H9 (cell line): ENCODE results near the gene USP28. TPM values are rescaled to one million over a fixed set of nuclear protein-coding genes. Genes with fewer than 3 reads are reported as not detected.

Experiments
- DNase-seq: peaks from one replicate; pipeline ENCODE4 v3.0.0-alpha.2; 2017
- H2AFZ ChIP-seq: one replicate; pipeline ENCODE4 v1.6.1; 2013; ENCODE audit warnings: mild to moderate bottlenecking, low read length, control low read depth, moderate library complexity
- H2AK5ac ChIP-seq: 2 replicates; pipeline ENCODE4 v1.6.1; 2013; ENCODE audit warnings: low read length, control low read depth, mixed read lengths; ENCODE audit not compliant: insufficient read length
- H2BK120ac ChIP-seq: one replicate; pipeline ENCODE4 v1.6.1; 2013; ENCODE audit warnings: low read depth, mild to moderate bottlenecking, low read length, control low read depth, inconsistent platforms; ENCODE audit not compliant: poor library complexity, severe bottlenecking
- H2BK12ac ChIP-seq: 2 replicates; pipeline ENCODE4 v1.6.1; 2013; ENCODE audit warnings: low read length, control low read depth, mixed read lengths, low read depth; ENCODE audit not compliant: insufficient read length
- H2BK15ac ChIP-seq: 2 replicates; pipeline ENCODE4 v1.6.1; 2013; ENCODE audit warnings: low read depth, low read length, control low read depth
- H2BK20ac ChIP-seq: one replicate; pipeline ENCODE4 v1.6.1; 2013; ENCODE audit warnings: low read depth, mild to moderate bottlenecking, low read length, control low read depth, inconsistent platforms; ENCODE audit not compliant: poor library complexity, severe bottlenecking
- H2BK5ac ChIP-seq: 2 replicates; pipeline ENCODE4 v1.6.1; 2013; ENCODE audit warnings: low read length, control low read depth, mixed read lengths; ENCODE audit not compliant: insufficient read length
- H3K14ac ChIP-seq: 2 replicates; pipeline ENCODE4 v1.6.1; 2013; ENCODE audit warnings: low read length, control low read depth; ENCODE audit not compliant: insufficient read depth
- H3K18ac ChIP-seq: 2 replicates; pipeline ENCODE4 v1.6.1; 2013; ENCODE audit warnings: low read depth, mild to moderate bottlenecking, mixed read lengths, low read length, control low read depth; ENCODE audit not compliant: insufficient read length
- H3K23ac ChIP-seq: 2 replicates; pipeline ENCODE4 v1.6.1; 2013; ENCODE audit warnings: low read length, control low read depth, mixed read lengths, low read depth; ENCODE audit not compliant: insufficient read length
- H3K23me2 ChIP-seq: 2 replicates; pipeline ENCODE4 v1.6.1; 2013; ENCODE audit warnings: low read depth, mild to moderate bottlenecking, mixed read lengths, low read length, control low read depth; ENCODE audit not compliant: insufficient read length, poor library complexity, severe bottlenecking
- H3K27ac ChIP-seq: 2 replicates; pipeline ENCODE4 v1.5.1; 2013; ENCODE audit warnings: low read length, control low read depth, mixed read lengths, low read depth; ENCODE audit not compliant: insufficient read length
- H3K27me3 ChIP-seq: 2 replicates; pipeline ENCODE4 v1.6.1; 2013; ENCODE audit warnings: low read length, control low read depth, inconsistent platforms; ENCODE audit not compliant: insufficient read depth
- H3K4ac ChIP-seq: 2 replicates; pipeline ENCODE4 v1.6.1; 2013; ENCODE audit warnings: low read depth, mild to moderate bottlenecking, control low read depth, inconsistent platforms, low read length, moderate library complexity
- H3K4me1 ChIP-seq: 2 replicates; pipeline ENCODE4 v1.6.1; 2013; ENCODE audit warnings: low read length, control low read depth, inconsistent platforms; ENCODE audit not compliant: insufficient read depth
- H3K4me2 ChIP-seq: 2 replicates; pipeline ENCODE4 v1.6.1; 2013; ENCODE audit warnings: low read length, control low read depth, mixed read lengths; ENCODE audit not compliant: insufficient read length, insufficient read depth
- H3K56ac ChIP-seq: 2 replicates; pipeline ENCODE4 v1.6.1; 2013; ENCODE audit warnings: low read depth, mild to moderate bottlenecking, mixed read lengths, low read length, control low read depth; ENCODE audit not compliant: insufficient read length
- H3K79me1 ChIP-seq: 2 replicates; pipeline ENCODE4 v1.6.1; 2013; ENCODE audit warnings: low read depth, mild to moderate bottlenecking, moderate library complexity, low read length, control low read depth, inconsistent platforms; ENCODE audit not compliant: insufficient read depth, poor library complexity, severe bottlenecking
- H3K79me2 ChIP-seq: 2 replicates; pipeline ENCODE4 v1.6.1; 2013; ENCODE audit warnings: low read length, control low read depth, inconsistent platforms; ENCODE audit not compliant: insufficient read depth
- H3K9ac ChIP-seq: 2 replicates; pipeline ENCODE4 v1.6.1; 2013; ENCODE audit warnings: low read length, control low read depth, mixed read lengths; ENCODE audit not compliant: insufficient read length; ENCODE audit errors: extremely low read depth
- H3K9me3 ChIP-seq: one replicate; pipeline ENCODE4 v1.6.1; 2013; ENCODE audit warnings: low read depth, low read length, inconsistent platforms; ENCODE audit not compliant: control insufficient read depth
- H3T11ph ChIP-seq: one replicate; pipeline ENCODE4 v1.6.1; 2013; ENCODE audit warnings: mild to moderate bottlenecking, low read length, control low read depth, inconsistent platforms
- H4K20me1 ChIP-seq: one replicate; pipeline ENCODE4 v1.6.1; 2013; ENCODE audit not compliant: control insufficient read depth, insufficient read length, insufficient read depth
- H4K5ac ChIP-seq: 2 replicates; pipeline ENCODE4 v1.6.1; 2013; ENCODE audit warnings: low read depth, mild to moderate bottlenecking, mixed read lengths, low read length, control low read depth; ENCODE audit not compliant: insufficient read length
- H4K8ac ChIP-seq: replicated peaks from 2 replicates; pipeline ENCODE4 v1.6.1; 2013; ENCODE audit warnings: low read length, control low read depth, mixed read lengths, low read depth; ENCODE audit not compliant: insufficient read length
- H4K91ac ChIP-seq: 2 replicates; pipeline ENCODE4 v1.6.1; 2013; ENCODE audit warnings: low read depth, mild to moderate bottlenecking, moderate library complexity, mixed read lengths, low read length, control low read depth; ENCODE audit not compliant: insufficient read length
- H3K27ac Mint-ChIP-seq, 3 experiments: 2 replicates in 2 of 3; 3 replicates in 1 of 3; pipeline ENCODE4 v1.8.0; 2020 to 2021; ENCODE audit warnings: mixed read lengths in 3 of 3, mild to moderate bottlenecking in 1 of 3, moderate library complexity in 1 of 3
- H3K27me3 Mint-ChIP-seq: 2 replicates; pipeline ENCODE4 v1.8.0; 2021; ENCODE audit warnings: low read depth, mild to moderate bottlenecking, moderate library complexity, mixed read lengths
- H3K36me3 Mint-ChIP-seq, 3 experiments: 2 replicates in 2 of 3; 3 replicates in 1 of 3; pipeline ENCODE4 v1.8.0; 2020 to 2021; ENCODE audit warnings: low read depth in 3 of 3, mixed read lengths in 3 of 3; ENCODE audit not compliant: insufficient read depth in 1 of 3
- H3K4me1 Mint-ChIP-seq, 2 experiments: 2 replicates each; pipeline ENCODE4 v1.8.0; 2020; ENCODE audit warnings: mixed read lengths in 2 of 2
- H3K4me3 Mint-ChIP-seq, 2 experiments: 2 replicates in 1 of 2; 3 replicates in 1 of 2; pipeline ENCODE4 v1.8.0; 2020 to 2021; ENCODE audit warnings: mild to moderate bottlenecking in 2 of 2, mixed read lengths in 2 of 2, moderate library complexity in 1 of 2
- H3K9me3 Mint-ChIP-seq, 2 experiments: 2 replicates in 1 of 2; 3 replicates in 1 of 2; pipeline ENCODE4 v1.8.0; 2020; ENCODE audit warnings: mild to moderate bottlenecking in 2 of 2, mixed read lengths in 2 of 2, moderate library complexity in 1 of 2
- CTCF ChIP-seq: fragments of 200-600 bp; sonication (generic); conservative IDR thresholded peaks from 3 replicates; pipeline ENCODE4 v1.8.0; 2021; ENCODE audit warnings: antibody characterized with exemption, mild to moderate bottlenecking
- WGBS: extraction: QIAGEN DNeasy Blood & Tissue Kit; methylation state at CpG from one replicate; pipeline ENCODE4 v1.1.7; 2013; ENCODE audit warnings: missing lambda C conversion rate, low lambda C conversion rate, mixed read lengths; ENCODE audit not compliant: insufficient read length; ENCODE audit errors: extremely low coverage; 5-methylcytosine and 5-hydroxymethylcytosine counted together
- total RNA-seq: library from RNA; stranded (reverse); gene quantifications from 2 replicates; pipeline ENCODE4 v1.2.1, GENCODE V29; 2021

Gene USP28
- total RNA-seq, 1 experiment from 2014 or later: 107 TPM

GRCh38 chr11:113894421-113894996 is 19.1 kb upstream of the USP28 start:
- no peak overlapping the region for H3K23ac ChIP-seq
- Mint-ChIP-seq H3K36me3 (peaks cover 0 to 1% (median 0%) of the 10 kb centered on the region in 3 experiments; a peak in 1 of 7 replicates), H3K27ac (no peak overlapping the region; a peak in 1 of 7 replicates), H3K4me3 (no peak overlapping the region), H3K4me1 (peaks cover 23 to 25% of the 10 kb centered on the region in 2 experiments), H3K27me3 (no peaks in the 10 kb centered on the region), H3K9me3 (no peaks in the 10 kb centered on the region; a peak in 1 of 5 replicates)
- H4K20me1 ChIP-seq: no peaks in the 10 kb centered on the region
- no peaks in the 10 kb centered on the region for H3K23me2 ChIP-seq
- no peak overlapping the region for H3K4me2 ChIP-seq
- no peak overlapping the region for H4K91ac ChIP-seq
- no peak overlapping the region for H2BK12ac ChIP-seq
- DNase-seq: no peak
- no peaks in the 10 kb centered on the region for H3K79me2 ChIP-seq
- H2BK20ac ChIP-seq: no peak overlapping the region
- no peak overlapping the region for H3K56ac ChIP-seq
- WGBS: no CpG with 5 or more reads among the region's 9 CpGs
- H4K8ac ChIP-seq: no peak overlapping the region
- H3K27me3 ChIP-seq: no peaks in the 10 kb centered on the region
- TF ChIP-seq CTCF: no peak
- no peak overlapping the region for H3T11ph ChIP-seq
- no peak overlapping the region for H2BK120ac ChIP-seq
- no peaks in the 10 kb centered on the region; the same call in 1 of the 2 replicates for H3K4me1 ChIP-seq
- H3K79me1 ChIP-seq: no peaks in the 10 kb centered on the region
- H3K4ac ChIP-seq: no peak overlapping the region
- no peak overlapping the region for H2BK5ac ChIP-seq
- H2AFZ ChIP-seq: no peak overlapping the region
- no peak overlapping the region for H3K18ac ChIP-seq
- H3K9ac ChIP-seq: no peak overlapping the region
- no peak overlapping the region for H4K5ac ChIP-seq
- H3K9me3 ChIP-seq: no peaks in the 10 kb centered on the region
- H2BK15ac ChIP-seq: no peak overlapping the region
- H3K14ac ChIP-seq: no peak overlapping the region
- H2AK5ac ChIP-seq: no peak overlapping the region
- no peak overlapping the region for H3K27ac ChIP-seq
